AG08396 (cell line): ENCODE results near the gene DLAT.
"Not testable (repeated sequence)": the region's sequence is repeated elsewhere in the genome, so short reads cannot be mapped to it uniquely, and the experiment has no call there.

Experiments used
- DNase-seq: peaks from one replicate; pipeline ENCODE4 v3.0.0; 2012; ENCODE audit warnings: low spot score, mixed read lengths

DLAT gene

DNA sequence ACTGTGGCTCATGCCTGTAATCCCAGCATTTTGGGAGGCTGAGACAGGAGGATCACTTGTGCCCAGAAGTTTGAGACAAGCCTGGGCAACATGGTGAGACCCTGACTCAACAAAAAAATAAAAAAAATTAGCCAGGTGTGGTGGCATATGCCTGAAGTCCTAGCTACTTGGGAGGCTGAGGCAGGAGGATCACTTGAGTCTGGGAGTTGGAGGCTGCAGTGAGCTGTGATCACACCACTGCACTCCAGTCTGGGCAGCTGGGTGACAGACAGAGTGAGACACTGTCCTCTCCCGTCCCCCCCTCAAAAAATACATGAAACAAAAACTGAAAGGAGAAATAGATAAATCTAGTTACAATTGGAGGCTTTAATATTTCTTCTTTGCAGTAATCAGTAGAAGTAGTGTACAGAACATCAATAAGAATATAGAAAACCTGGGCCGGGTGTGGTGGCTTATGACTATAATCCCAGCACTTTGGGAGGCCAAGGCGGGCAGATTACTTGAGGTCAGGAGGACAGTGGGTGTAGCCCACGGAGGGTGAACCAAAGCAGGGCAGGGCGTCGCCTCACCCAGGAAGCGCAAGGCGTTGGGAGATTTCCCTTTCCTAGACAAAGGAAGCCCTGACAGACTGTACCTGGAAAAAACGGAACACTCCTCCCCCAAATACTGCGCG is 19.6 kb upstream of the DLAT start:
- DNase-seq, result no peak

DNA sequence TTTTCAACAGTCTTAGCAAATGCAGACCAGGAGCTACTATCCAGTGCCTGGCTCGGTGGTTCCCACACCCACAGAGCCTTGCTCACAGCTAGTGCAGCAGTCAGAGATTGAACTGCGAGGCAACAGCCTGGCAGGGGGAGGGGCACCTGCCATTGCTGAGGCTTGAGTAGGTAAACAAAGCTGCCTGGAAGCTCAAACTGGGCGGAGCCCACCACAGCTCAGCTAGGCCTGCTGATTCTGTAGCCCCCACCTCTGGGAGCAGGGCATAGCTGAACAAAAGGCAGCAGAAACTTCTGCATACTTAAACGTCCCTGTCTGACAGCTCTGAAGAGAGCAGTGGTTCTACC is 19.1 kb upstream of the DLAT start:
- not testable (repeated sequence) for DNase-seq

DNA sequence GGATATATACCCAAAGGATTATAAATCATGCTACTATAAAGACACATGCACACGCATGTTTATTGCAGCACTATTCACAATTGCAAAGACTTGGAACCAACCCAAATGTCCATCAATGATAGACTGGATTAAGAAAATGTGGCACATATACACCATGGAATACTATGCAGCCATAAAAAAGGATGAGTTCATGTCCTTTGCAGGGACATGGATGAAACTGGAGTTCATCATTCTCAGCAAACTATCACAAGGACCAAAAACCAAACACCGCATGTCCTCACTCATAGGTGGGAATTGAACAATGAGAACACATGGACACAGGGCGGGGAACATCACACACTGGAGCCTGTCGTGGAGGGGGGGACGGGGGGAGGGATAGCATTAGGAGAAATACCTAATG is 13.8 kb upstream of the DLAT start:
- not testable (repeated sequence) for DNase-seq

DNA sequence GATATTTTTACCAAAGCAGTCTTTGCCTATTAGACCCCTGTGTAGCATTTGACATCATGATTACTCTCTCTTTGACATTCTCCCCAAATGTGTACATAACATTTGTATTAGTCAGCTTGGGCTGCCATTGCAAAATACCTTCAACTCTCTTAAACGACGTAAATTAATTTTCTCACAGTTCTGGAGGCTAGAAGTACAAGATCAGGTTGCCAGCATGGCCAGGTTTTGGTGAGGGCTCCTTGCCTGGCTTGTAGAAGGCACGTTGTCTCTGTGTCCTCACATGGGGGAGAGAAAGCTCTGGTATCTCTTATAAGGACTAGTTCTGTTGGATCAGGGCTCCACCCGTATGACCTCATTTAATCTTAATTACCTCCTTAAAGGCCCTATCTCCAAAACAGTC is 12.3 kb upstream of the DLAT start:
- DNase-seq, result no peak

DNA sequence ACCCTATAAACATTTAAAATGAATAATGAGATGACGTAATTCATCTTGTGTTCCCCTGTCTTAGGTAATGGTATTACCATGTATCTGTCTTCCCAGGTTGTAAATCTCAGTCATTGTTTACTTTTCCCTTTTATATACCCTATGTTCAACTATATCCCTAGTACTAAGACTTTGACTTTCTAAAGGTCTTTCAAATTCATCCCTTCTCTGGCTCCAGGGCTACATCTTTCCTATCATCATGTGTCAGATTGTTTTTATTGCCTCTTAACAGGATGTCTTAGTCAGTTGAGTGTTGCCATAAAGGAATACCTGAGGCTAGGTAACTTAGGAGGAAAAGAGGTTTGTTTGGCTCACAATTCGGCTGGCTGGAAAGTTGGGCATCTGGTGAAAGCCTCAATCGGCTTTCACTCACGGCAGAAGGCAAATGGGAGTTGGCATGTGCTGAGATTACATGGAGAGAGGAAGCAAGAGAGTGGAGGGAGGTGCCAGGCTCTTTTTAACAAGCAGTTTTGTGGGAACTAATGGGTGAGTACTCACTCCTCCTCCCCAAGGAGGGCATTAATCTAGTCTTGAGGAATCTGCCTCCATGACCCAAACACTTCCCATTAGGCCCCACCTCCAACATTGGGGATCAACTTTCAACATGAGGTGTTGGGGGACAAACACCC is 11.6 kb upstream of the DLAT start:
- DNase-seq, result no peak

DNA sequence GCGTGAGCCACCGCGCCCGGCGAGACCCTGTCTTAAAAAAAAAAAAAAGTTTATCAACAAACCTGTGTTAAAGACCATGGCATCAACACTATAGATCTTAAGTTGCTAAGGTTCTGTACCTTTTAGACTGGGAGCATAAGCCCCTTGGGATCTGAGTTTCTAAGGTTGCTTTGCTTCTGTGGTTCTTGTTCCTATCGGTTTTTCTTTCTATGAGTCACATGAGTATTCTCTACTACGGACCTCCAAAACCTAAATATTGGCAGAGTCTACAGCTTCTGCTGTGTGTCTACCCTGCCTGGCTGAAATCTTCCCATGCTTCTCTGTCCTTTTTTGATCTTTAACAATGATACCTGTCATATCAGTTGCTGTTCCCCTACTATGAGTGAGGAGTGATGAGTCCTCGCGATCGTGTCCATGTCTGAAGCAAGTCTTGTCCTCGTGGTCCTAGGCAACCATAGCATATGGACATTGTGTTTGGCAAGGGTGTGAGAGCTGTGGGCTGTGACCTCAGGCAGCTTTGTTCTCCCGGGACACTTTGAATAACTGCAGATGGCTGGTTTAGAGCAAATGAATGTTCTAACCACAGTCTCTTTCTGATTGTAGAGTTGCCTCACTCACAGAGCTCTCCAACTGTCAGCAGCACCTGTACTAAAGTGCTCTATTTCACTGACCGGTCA is 9.0 kb upstream of the DLAT start:
- peak; percentile 8 for DNase-seq

DNA sequence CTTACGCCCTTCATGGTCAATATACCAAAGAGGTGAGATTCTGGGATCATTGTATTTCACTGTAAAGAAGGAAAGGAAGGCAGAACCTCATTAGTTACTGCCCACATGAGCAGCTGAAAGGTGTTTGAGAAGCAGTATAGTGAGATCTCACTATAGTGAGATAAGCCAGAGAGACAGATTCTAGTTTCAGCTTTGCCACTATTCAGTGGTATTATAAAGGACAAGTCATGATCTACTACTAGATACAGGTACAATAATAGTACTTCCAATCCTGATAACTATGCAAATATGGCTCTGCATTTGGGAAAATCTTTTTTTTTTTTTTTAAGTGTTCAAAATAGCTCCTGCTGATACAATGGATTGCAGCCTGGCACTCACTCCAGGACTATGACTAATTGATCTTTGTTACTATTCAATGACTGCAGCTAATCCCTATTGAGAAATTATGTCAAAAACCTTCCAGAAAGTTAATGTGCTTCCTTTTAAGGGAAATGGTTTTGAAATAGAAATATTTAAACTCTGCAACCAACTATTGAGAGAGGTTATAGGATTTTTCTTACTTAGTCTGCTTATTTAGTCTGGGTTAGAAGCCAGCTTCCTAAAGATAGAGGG is 8.3 kb upstream of the DLAT start:
- DNase-seq, result peak; percentile 16

DNA sequence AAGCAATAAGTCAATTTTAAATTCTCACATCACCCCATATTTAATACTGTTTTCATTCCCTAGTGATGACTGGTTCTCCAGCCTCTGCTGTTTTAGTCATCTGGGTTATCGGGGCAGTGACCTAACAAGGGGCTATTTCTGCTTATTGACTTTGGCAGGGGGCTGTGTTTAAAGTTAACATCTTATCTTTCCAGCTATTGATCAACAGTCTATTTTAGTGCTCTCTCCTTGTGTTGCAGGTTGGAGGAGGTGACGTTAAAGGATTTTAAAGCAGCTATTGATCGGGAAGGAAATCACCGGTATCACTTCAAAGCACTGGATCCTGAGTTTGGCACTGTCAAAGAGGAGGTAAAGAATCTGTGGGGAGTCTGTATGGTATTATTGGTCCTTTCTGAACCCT is 7.7 kb upstream of the DLAT start:
- DNase-seq, result peak; percentile 52

DNA sequence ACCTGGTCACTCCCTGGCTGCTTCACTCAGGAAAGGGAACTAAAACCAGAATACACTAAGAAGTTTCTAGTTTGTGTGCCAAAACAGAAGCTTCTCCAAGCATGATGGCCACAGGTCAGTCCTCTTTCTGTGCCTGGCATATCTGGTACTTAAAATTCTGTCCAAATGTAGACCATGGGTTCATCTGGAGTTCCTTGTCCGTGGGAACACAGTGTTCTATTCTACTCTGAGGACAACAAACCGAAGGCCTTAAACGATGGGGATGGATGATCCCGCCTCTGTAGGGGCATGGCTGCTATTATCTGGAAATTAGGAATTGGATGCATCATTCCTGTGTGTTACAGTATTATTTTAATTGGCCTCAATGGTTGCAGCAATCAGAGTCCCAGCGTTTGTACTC is 6.1 kb upstream of the DLAT start:
- DNase-seq, result no peak

DNA sequence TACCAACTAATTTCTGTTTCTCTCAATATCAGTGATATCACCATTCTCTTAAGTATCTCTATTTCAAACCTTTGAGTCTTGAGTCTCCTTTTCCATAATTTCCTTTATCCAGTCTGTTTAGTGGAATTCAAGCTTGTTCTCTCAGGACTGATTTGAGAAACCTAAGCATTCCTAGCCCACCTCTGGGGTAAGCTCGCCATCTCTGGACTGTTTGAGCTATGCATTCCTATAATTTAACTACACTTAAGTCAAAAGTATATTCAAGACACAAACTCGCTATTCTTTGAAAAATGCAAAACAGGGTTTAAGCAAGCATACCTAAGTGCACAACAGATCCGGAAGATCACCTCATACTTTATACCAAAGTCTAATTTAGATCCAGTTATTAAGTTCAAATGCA is 2.1 kb upstream of the DLAT start:
- no peak for DNase-seq

DNA sequence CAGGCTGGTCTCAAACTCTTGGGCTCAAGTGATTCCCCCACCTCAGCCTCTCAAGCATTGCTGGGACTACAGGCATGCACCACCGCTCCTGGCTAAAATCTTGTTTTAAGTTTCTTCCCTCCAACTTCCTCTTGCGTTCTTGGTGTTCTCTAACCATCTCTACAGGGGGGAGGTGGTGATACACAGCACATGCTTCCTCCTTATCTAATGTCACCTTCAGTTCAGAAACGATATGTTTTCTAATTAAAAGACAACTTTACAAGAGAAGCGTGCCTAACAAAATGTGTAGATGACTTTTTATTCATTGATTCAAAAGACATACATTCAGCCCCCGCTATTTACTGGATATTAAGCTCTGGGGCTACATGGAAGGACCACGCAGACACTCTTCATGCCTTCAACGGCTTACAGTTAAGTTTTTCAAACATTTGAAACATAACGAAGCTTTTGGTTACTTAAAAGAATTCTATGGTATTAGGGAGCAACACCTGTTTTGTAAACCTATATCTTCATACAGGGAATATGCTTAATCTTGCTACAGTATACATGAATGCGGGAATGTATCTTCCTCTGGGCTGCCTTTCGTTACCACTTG is 933 bp upstream of the DLAT start:
- DNase-seq, result no peak

DNA sequence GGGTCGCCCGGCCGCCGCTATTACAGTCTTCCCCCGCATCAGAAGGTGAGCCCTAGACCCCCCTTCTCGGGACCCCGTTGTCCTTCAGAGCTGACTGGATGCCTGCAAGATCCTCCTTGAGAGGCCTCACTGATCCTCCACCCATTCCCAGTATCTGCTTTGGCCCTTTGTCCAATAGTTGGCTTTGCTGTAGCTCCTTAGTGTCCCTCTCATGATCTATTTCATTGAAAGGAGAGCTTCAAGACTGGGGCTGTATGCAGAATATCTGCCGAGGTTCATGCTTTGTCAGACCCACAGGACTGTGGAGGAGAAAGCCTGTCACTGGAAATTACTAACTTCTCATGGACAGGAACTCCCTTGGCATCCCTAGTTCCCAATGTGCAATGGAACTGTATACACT is 499 bp downstream of the DLAT start:
- peak; percentile 28 for DNase-seq

DNA sequence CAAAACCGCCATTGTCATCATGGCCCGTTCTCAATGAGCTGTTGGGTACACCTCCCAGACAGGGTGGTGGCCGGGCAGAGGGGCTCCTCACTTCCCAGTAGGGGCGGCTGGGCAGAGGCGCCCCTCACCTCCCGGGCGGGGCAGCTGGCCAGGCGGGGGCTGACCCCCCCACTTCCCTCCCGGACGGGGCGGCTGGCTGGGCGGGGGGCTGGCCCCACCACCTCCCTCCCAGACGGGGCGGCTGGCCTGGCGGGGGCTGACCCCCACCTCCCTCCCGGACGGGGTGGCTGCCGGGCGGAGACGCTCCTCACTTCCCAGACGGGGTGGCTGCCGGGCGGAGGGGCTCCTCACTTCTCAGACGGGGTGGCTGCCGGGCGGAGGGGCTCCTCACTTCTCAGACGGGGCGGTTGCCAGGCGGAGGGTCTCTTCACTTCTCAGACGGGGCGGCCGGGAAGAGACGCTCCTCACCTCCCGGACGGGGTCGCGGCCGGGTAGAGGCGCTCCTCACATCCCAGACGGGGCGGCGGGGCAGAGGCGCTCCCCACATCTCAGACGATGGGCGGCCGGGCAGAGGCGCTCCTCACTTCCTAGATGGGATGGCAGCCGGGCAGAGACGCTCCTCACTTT is 1.7 kb downstream of the DLAT start:
- DNase-seq, result not testable (repeated sequence)

DNA sequence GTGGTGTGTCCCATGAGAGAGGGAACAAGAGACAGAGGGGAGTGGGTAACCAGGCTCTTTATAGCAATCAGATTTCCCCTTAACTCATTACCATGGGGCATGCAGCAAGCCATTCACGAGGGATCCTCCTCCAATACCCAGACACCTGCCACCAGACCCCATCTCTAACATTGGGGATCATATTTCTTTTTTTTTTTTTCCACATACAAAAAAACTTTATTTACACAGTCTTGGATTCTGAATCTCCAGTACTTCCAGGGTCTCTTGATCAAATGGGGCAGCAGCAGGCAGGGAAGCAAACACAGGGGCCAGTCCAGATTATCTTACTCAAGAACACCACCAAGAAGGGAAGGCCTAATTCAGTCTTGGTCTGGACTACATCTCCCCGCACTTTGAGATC is 4.3 kb downstream of the DLAT start:
- DNase-seq, result no peak

DNA sequence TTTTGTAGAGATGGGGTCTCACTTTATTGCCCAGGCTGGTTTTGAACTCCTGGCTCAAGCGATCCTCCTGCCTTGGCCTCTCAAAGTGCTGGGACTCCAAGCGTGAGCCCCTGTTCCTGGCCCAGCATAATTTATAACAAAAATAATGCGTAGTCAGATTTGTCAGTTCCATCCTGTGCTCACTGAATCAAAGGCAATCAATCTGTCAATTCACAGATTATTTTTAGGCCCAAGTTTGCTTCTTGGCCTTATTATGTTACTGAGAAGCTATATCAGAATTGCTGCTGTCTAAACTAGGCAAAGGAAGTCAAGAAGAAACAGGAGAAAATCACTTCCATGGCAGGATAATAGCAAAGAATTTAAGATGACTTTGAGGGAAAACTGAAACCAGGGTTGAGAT is 8.7 kb downstream of the DLAT start:
- DNase-seq, result no peak

DNA sequence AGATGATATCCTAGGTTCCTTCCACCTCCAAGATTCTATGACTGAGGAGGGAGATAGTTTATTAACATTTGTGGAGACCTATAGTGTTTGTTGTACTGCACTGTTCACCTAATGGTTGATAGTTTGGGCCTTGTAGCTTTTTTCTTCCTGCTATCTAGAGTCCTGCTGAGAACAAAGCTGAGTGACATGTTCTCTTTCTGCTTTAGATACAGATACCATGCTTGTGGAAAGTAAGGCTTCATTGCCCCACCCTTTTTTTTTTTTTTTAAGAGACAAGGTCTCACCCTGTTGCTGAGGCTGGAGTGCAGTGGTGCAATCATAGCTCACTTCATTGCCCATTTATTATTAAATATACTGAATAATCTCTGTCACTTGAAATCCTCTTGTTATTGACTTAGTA is 12.3 kb downstream of the DLAT start:
- no peak for DNase-seq

DNA sequence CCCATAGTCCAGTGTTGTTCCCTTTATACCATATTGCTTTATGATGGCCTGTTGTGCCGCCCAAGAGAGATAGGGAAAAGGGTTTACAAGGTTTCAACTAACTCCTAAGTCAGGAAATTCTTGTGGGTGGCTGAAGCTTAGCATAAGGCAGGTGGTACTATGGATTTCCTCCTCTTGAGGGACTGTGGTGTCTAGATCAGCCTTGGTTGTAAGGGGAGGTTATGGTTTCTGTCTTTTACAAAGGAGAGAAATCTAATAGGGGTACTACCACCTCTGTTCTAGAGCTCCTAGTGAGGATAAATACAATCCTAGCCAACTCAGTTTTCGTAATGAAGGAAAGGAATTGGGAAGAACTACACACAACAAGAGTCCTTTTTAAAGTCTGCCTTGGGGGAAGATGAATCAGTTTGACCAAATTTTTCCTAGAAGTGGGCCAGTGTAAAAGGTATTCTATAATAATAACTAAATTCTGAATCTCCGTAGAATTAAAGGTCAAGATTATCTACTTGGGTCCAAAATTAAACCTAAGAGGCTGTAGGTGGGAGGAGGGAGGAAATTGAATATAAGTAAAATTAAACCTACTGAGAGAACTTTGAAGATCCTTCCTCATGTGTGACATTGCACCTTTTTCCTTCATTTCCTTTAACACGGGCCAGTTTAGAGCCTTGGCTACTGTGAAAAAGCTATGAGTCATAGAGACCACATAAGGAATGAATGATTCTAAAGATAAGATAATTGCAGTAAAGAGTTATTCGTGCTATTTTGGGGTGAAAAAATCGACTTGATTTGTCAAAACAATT is 17.2 kb downstream of the DLAT start:
- DNase-seq, result no peak

DNA sequence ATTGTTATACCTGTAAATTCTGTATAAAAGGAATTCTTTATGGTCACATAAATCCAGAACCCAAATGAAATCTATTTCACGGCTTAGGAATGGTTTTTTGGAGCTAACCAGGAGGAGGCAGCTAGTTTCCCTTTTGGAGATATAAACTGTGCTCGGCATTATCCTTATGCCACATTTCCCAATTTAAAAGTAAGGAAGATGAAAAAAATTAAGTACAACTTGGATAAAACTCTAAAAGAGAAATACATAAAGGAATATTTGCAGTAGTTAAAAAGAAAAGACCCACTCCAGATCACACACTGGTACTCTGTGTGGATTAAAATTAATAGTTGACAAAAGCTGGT is 17.7 kb downstream of the DLAT start:
- no peak for DNase-seq

DNA sequence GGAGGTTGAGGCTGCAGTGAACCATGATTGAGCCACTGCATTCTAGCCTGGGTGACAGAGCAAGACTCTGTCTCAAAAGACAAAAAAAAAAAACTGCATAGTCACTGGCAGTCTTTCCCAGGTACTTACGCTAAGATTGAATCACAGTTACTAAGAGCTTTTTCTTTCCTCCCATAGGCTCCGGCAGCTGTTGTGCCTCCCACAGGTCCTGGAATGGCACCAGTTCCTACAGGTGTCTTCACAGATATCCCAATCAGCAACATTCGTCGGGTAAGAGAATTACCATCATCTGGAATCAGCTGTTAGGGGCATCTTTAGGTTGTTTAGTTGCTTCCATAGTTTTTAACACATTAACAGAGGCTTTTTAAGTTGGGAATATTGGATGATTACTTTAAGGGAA is 19.8 kb downstream of the DLAT start:
- DNase-seq, result no peak

DNA sequence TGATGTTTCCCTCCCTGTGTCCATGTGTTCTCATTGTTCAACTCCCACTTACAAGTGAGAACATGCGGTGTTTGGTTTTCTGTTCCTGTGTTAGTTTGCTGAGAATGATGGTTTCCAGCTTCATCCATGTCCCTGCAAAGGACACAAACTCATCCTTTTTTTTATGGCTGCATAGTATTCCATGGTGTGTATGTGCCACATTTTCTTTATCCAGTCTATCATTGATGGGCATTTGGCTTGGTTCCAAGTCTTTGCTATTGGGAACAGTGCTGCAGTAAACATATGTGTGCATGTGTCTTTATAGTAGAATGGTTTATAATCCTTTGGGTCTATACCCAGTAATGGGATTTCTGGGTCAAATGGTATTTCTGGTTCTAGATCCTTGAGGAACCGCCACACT is 21.4 kb downstream of the DLAT start:
- not testable (repeated sequence) for DNase-seq

DNA sequence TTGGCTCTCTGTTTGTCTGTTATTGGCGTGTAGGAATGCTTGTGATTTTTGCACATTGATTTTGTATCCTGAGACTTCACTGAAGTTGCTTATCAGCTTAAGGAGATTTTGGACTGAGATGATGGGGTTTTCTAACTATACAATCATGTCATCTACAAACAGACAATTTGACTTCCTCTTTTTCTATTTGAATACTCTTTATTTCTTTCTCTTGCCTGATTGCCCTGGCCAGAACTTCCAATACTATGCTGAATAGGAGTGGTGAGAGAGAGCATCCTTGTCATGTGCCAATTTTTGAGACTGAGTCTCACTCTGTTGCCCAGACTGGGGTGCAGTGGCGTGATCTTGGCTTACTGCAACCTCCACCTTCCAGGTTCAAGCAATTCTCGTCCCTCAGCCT is 23.0 kb downstream of the DLAT start:
- DNase-seq, result not testable (repeated sequence)

DNA sequence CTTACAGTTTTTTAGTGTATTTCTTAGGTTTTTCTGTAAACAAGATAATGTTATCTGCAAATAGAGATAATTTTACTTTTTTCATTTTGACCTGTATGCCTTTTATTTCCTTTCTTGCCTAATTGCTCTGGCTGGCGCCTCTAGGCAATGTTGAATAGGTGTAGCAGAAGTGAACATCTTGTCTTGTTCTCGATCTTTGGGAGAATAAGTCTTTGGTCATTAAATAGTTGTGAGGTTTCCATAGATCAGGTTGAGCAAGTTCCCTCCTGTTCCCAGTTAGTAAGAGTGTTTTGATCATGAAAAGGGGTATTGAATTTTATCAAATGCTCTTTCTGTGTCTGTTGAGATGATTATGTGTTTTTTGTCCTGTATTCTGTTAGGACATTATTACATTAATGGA is 24.6 kb downstream of the DLAT start:
- DNase-seq, result no peak
